ENCODE results near the gene KIF26B.

Gene KIF26B

DNA sequence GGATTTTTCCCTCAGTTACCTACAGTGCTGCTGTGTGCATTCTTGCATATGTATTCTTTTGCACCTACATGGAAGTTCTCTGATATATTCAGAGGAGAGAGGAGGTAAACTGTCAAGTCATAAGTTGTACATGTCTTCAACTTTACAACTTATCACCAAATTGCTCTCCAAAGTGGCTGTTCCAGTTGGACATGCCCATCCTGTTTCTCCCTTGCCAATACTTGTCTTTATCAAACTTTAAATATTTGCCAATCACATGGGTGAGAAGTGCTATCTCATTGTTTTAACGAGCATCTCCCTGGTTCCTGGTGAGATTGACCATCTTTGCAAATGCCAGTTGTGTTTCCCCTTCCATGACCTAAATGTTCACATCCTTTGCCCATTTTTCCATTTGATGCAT, 88.2 kb downstream of the KIF26B start:
- no peak overlapping the region for H3K9ac ChIP-seq

DNA sequence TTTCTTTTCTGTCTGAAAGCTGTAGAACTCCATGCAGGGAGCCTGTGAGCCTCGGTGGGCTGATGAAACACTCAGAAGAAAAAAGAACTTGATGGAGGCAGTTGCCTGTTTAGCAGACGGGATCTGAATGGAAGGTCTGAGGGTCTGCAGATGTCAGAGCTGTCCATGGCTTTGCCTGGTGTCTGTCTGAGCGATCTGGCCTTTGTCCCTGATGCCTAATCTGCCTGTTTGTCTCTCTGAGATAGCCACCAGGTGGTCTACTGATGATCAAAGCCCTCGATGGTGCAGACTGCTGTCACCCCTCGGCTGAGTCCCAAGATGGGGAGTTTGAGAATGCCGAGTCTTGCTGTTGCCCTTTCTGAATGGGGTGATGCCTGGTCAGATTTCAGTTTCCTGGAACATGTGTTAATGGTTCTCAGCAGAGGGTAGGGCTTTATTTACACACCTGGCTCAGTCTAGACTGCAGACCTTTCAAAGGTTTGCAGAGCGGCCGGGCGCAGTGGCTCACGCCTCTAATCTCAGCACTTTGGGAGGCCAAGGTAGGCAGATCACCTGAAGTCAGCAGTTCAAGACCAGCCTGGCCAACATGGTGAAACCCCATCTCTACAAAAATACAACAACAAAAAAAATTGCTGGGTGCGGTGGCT, 90.4 kb downstream of the KIF26B start:
- peaks cover 0 to 9% (median 0%) of the 10 kb centered on the region in 11 experiments; a peak in 6 of 22 replicates for H3K9me3 ChIP-seq (replicated peaks in 1 of 11)
- TF ChIP-seq Cebpa-rat (IDR thresholded peaks at IDR 0.05), result no peak
- H3K4me1 ChIP-seq, result peaks cover 0 to under 1% (median 0%) of the 10 kb centered on the region in 10 experiments; a peak in 2 of 20 replicates
- no peak overlapping the region for H3K4me3 ChIP-seq
- peaks cover 0 to 20% (median 0%) of the 10 kb centered on the region in 11 experiments; a peak in 2 of 22 replicates for H4K20me1 ChIP-seq
- peaks cover 0 to 99% (median 0%) of the 10 kb centered on the region in 11 experiments; a peak in 6 of 22 replicates for H3K27me3 ChIP-seq
- H3K27ac ChIP-seq, result no peak overlapping the region
- H3K4me2 ChIP-seq, result no peak overlapping the region
- no peaks in the 10 kb centered on the region for H3K36me3 ChIP-seq
- no peak overlapping the region for H3K9ac ChIP-seq

More for the DNA sequence above, 88.2 kb downstream of the KIF26B start:
- Histone ChIP-seq H3K4me1 (peaks cover 0 to 5% (median 0%) of the 10 kb centered on the region in 10 experiments; a peak in 3 of 20 replicates), H3K36me3 (no peaks in the 10 kb centered on the region), H4K20me1 (peaks cover 0 to 17% (median 0%) of the 10 kb centered on the region in 11 experiments; a peak in 2 of 22 replicates), H3K27ac (no peak overlapping the region), H3K27me3 (peaks cover 0 to 99% (median 0%) of the 10 kb centered on the region in 11 experiments; a peak in 6 of 22 replicates), H3K4me3 (no peak overlapping the region), H3K9me3 (replicated peaks in 1 of 11) (no peaks in the 10 kb centered on the region), H3K4me2 (no peak overlapping the region)
- TF ChIP-seq Cebpa-rat (IDR thresholded peaks at IDR 0.05), result no peak

DNA sequence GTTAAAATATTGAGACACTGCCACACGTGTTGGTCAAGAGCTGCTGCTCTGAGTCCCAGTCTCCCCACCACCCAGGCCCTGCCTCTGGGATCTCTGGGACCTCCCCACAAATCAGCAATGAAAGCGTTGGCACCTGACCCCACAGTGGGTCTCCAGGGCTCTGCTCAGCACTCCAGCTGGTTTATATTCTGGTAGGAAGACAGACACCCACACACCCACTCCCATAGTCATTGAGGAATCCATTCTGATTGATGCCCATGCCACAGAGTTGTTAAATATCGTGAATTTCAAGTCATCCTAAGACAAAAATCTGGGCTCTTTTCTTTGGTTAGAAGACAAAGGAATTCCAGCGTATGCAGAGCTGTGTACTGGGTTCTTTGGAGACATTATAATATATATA, 91.6 kb downstream of the KIF26B start:
- Histone ChIP-seq H3K9me3 (replicated peaks in 1 of 11) (peaks cover 5 to 22% (median 9%) of the 10 kb centered on the region in 11 experiments; a peak in 17 of 22 replicates), H3K4me2 (no peak overlapping the region), H3K27me3 (peaks cover 0 to 99% (median 0%) of the 10 kb centered on the region in 11 experiments; a peak in 7 of 22 replicates), H3K4me1 (no peaks in the 10 kb centered on the region), H4K20me1 (peaks cover 0 to 17% (median 0%) of the 10 kb centered on the region in 11 experiments; a peak in 2 of 22 replicates), H3K27ac (no peak overlapping the region), H3K9ac (no peak overlapping the region), H3K4me3 (no peak overlapping the region), H3K36me3 (0 out of 22 replicates have a peak, but pooled peaks cover 0 to 4% (median 0%) of the 10 kb centered on the region in 11 experiments)
- TF ChIP-seq Cebpa-rat (IDR thresholded peaks at IDR 0.05), result no peak

DNA sequence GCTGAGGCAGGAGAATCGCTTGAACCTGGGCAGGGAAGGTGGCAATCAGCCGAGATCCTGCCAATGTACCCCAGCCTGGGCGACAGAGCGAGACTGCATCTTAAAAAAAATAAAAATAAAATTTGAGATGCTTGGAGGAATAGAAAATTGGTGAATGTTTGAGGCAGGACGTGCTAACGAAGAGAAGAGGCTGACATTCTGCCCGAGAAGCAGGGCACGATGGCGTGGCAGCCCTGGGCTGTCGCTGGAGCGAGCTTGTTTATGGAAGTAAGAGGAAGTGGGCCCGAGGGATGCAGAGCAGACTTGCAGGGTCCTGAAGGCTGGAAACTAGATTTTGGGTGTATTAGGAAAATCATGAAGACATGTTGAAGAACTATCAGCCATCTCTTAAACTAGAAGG, 92.6 kb downstream of the KIF26B start:
- Histone ChIP-seq H3K27ac (no peak overlapping the region), H3K9ac (no peak overlapping the region), H3K36me3 (0 out of 22 replicates have a peak, but pooled peaks cover 0 to 4% (median 0%) of the 10 kb centered on the region in 11 experiments), H3K9me3 (replicated peaks in 1 of 11) (peaks cover 9 to 32% (median 17%) of the 10 kb centered on the region in 11 experiments; a peak in 19 of 22 replicates), H3K4me1 (no peaks in the 10 kb centered on the region), H4K20me1 (peaks cover 0 to 13% (median 0%) of the 10 kb centered on the region in 11 experiments; a peak in 2 of 22 replicates), H3K4me2 (no peak overlapping the region), H3K27me3 (peaks cover 0 to 99% (median 0%) of the 10 kb centered on the region in 11 experiments; a peak in 7 of 22 replicates), H3K4me3 (no peak overlapping the region)
- TF ChIP-seq Cebpa-rat (IDR thresholded peaks at IDR 0.05), result no peak

GRCh38 chr1:245247801-245248200, 93.0 kb downstream of the KIF26B start:
- peaks cover 0 to 13% (median 0%) of the 10 kb centered on the region in 11 experiments; a peak in 2 of 22 replicates for H4K20me1 ChIP-seq
- no peak overlapping the region for H3K4me2 ChIP-seq
- H3K9me3 ChIP-seq (replicated peaks in 1 of 11), result peaks cover 9 to 36% (median 21%) of the 10 kb centered on the region in 11 experiments; a peak in 21 of 22 replicates
- no peak for TF ChIP-seq Cebpa-rat (IDR thresholded peaks at IDR 0.05)
- H3K27me3 ChIP-seq, result peaks cover 0 to 99% (median 0%) of the 10 kb centered on the region in 11 experiments; a peak in 7 of 22 replicates
- no peak overlapping the region for H3K27ac ChIP-seq
- H3K9ac ChIP-seq, result no peak overlapping the region
- 0 out of 22 replicates have a peak, but pooled peaks cover 0 to 4% (median 0%) of the 10 kb centered on the region in 11 experiments for H3K36me3 ChIP-seq
- no peaks in the 10 kb centered on the region for H3K4me1 ChIP-seq
- no peak overlapping the region for H3K4me3 ChIP-seq

DNA sequence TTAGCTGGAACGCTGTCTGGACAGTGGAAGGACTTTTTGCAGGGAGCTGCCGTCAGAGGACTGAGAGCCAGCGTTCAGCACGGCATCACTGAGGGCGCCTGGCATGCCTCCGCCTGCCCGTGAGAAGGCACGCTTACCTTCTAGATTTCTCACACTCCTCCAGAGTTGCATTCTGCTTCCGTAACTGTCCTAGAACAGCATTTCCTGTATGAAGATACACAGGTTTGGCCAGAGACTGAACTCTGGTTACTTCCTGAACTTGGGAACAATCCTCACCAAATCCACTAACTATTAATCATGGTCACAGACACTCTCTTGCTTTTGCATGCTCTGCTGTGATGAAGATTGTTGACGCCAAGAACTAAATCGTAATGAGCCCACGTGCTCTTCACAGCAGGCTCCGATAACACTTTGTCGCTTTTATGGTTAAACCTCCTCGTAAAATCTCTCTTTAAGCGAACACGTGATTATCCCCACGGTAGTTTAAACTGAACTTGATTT, 93.5 kb downstream of the KIF26B start:
- Histone ChIP-seq H3K4me3 (no peak overlapping the region), H4K20me1 (peaks cover 0 to 13% (median 0%) of the 10 kb centered on the region in 11 experiments; a peak in 2 of 22 replicates), H3K36me3 (0 out of 22 replicates have a peak, but pooled peaks cover 0 to 4% (median 0%) of the 10 kb centered on the region in 11 experiments), H3K27ac (no peak overlapping the region), H3K4me2 (no peak overlapping the region), H3K4me1 (no peaks in the 10 kb centered on the region), H3K9ac (no peak overlapping the region), H3K27me3 (peaks cover 0 to 99% (median 0%) of the 10 kb centered on the region in 11 experiments; a peak in 7 of 22 replicates), H3K9me3 (replicated peaks in 1 of 11) (peaks cover 9 to 38% (median 24%) of the 10 kb centered on the region in 11 experiments; a peak in 21 of 22 replicates)
- no peak for TF ChIP-seq Cebpa-rat (IDR thresholded peaks at IDR 0.05)

GRCh38 chr1:245255783-245256182, 101.0 kb downstream of the KIF26B start:
- Histone ChIP-seq H3K4me2 (peak overlapping the region in 5 of 11 experiments; percentile 5 to 57 (median 51); a peak in 6 of 22 replicates), H3K9me3 (replicated peaks in 1 of 11) (peaks cover 3 to 40% (median 23%) of the 10 kb centered on the region in 11 experiments; a peak in 21 of 22 replicates)

DNA sequence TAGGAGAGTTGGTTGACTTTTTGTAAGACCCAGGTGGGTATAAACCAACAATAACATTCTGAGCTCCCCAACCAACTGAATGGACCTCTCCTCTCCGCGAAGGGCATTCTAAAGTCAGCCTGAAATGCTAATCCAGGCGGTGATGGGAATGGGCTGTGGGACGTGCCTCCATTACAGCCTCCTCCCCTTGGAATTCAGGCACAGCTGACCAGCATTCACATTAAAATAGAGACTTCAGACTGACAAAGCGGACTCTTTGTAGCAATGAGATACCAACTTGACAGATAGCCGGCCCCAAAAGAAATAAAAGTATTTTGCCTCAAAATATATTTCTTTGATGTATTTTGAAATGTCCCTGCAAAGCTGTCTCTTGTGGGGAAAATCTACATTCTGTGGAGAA, 101.7 kb downstream of the KIF26B start:
- peaks cover 0 to 32% (median 18%) of the 10 kb centered on the region in 11 experiments; a peak in 20 of 22 replicates for H3K9me3 ChIP-seq (replicated peaks in 1 of 11)
- TF ChIP-seq Cebpa-rat (IDR thresholded peaks at IDR 0.05), result no peak
- H3K4me2 ChIP-seq, result no peak overlapping the region
- no peak overlapping the region for H3K27ac ChIP-seq
- H4K20me1 ChIP-seq, result peaks cover 0 to 32% (median 0%) of the 10 kb centered on the region in 11 experiments; a peak in 4 of 22 replicates
- H3K27me3 ChIP-seq, result peaks cover 0 to 95% (median 0%) of the 10 kb centered on the region in 11 experiments; a peak in 8 of 22 replicates
- no peaks in the 10 kb centered on the region for H3K36me3 ChIP-seq
- H3K4me1 ChIP-seq, result peaks cover 8 to 18% (median 10%) of the 10 kb centered on the region in 10 experiments
- H3K9ac ChIP-seq, result no peak overlapping the region
- no peak overlapping the region for H3K4me3 ChIP-seq

More at GRCh38 chr1:245255783-245256182, 101.0 kb downstream of the KIF26B start:
- Histone ChIP-seq H3K4me1 (peaks cover 7 to 17% (median 9%) of the 10 kb centered on the region in 10 experiments), H3K9ac (no peak overlapping the region), H4K20me1 (peaks cover 0 to 32% (median 0%) of the 10 kb centered on the region in 11 experiments; a peak in 4 of 22 replicates), H3K27ac (no peak overlapping the region), H3K36me3 (0 out of 22 replicates have a peak, but pooled peaks cover 0 to 3% (median 0%) of the 10 kb centered on the region in 11 experiments), H3K4me3 (no peak overlapping the region), H3K27me3 (peaks cover 0 to 95% (median 0%) of the 10 kb centered on the region in 11 experiments; a peak in 8 of 22 replicates)
- no peak for TF ChIP-seq Cebpa-rat (IDR thresholded peaks at IDR 0.05)
